IMR-90 (cell line): ENCODE measurements around the gene FNDC5. TPM values are rescaled to one million over a fixed set of nuclear protein-coding genes. Genes with fewer than 3 reads are reported as not detected.

ENCODE experiments used
- ATAC-seq: fragments of 200-7000 bp; cut with Tn5 transposase; 2 replicates; pipeline ENCODE4 v1.9.1; 2020; ENCODE audit warnings: low read depth, mild to moderate bottlenecking, moderate library complexity
- BruUV-seq: library from RNA; stranded (reverse); fragments of 400-500 nt; replicated peaks from 2 replicates; lab custom pipeline; 2021; lab: Mats Ljungman, UMichigan
- CTCF ChIA-PET: fragments of 300-600 bp; formaldehyde crosslinking; extraction: SDS; loops from one replicate; lab custom pipeline; 2021; ENCODE audit warnings: antibody characterized with exemption; lab: Yijun Ruan, JAX
- POLR2A ChIA-PET: fragments of 300-600 bp; sonication (Branson Sonifier 250); formaldehyde crosslinking; loops from one replicate; lab custom pipeline; 2022; ENCODE audit warnings: antibody characterized with exemption; ENCODE audit not compliant: unreplicated experiment; lab: Charles Lee
- DNase-seq: peaks from one replicate; pipeline ENCODE4 v3.0.0; 2013
- H2AFZ ChIP-seq: replicated peaks from 2 replicates; pipeline ENCODE3; 2013; ENCODE audit warnings: low read length, mild to moderate bottlenecking; ENCODE audit not compliant: poor library complexity
- H2AK5ac ChIP-seq: 2 replicates; pipeline ENCODE4 v1.6.1; 2013; ENCODE audit warnings: low read depth, low read length, inconsistent platforms
- H2AK9ac ChIP-seq: replicated peaks from 2 replicates; pipeline ENCODE3; 2013; ENCODE audit warnings: mild to moderate bottlenecking, low read depth, low read length, moderate library complexity; ENCODE audit not compliant: poor library complexity
- H2BK120ac ChIP-seq: 2 replicates; pipeline ENCODE4 v1.6.1; 2013; ENCODE audit warnings: low read depth, low read length, inconsistent platforms
- H2BK15ac ChIP-seq: 3 replicates; pipeline ENCODE4 v1.6.1; 2013; ENCODE audit warnings: low read depth, low read length, inconsistent platforms
- H2BK20ac ChIP-seq: 2 replicates; pipeline ENCODE4 v1.6.1; 2013; ENCODE audit warnings: low read depth, mild to moderate bottlenecking, inconsistent platforms, low read length, moderate library complexity
- H2BK5ac ChIP-seq: 2 replicates; pipeline ENCODE4 v1.6.1; 2013; ENCODE audit warnings: mild to moderate bottlenecking, low read depth, low read length, inconsistent platforms; ENCODE audit not compliant: poor library complexity, severe bottlenecking
- H3K14ac ChIP-seq: replicated peaks from 2 replicates; pipeline ENCODE4 v1.6.1; 2013; ENCODE audit warnings: low read depth, low read length, inconsistent platforms
- H3K18ac ChIP-seq: 2 replicates; pipeline ENCODE4 v1.6.1; 2013; ENCODE audit warnings: low read depth, low read length, control low read depth
- H3K23ac ChIP-seq: 2 replicates; pipeline ENCODE4 v1.6.1; 2013; ENCODE audit warnings: low read depth, low read length, inconsistent platforms
- H3K27ac ChIP-seq: 2 replicates; pipeline ENCODE4 v1.5.1; 2013; ENCODE audit warnings: mild to moderate bottlenecking, control low read depth, low read length; ENCODE audit not compliant: insufficient read depth
- H3K27me3 ChIP-seq: 2 replicates; pipeline ENCODE4 v1.6.1; 2013; ENCODE audit warnings: low read length; ENCODE audit not compliant: control insufficient read depth, insufficient read depth
- H3K36me3 ChIP-seq: 2 replicates; pipeline ENCODE4 v1.6.1; 2013; ENCODE audit warnings: low read length, mixed read lengths; ENCODE audit not compliant: control insufficient read depth, insufficient read depth
- H3K4ac ChIP-seq: 2 replicates; pipeline ENCODE4 v1.6.1; 2013; ENCODE audit warnings: low read depth, low read length, inconsistent platforms
- H3K4me1 ChIP-seq: 2 replicates; pipeline ENCODE4 v1.6.1; 2013; ENCODE audit warnings: low read length, mixed read lengths; ENCODE audit not compliant: control insufficient read depth, insufficient read depth
- H3K4me2 ChIP-seq: 2 replicates; pipeline ENCODE4 v1.6.1; 2013; ENCODE audit warnings: low read depth, mild to moderate bottlenecking, control low read depth, low read length, moderate library complexity
- H3K4me3 ChIP-seq: 2 replicates; pipeline ENCODE4 v1.5.1; 2013; ENCODE audit warnings: low read depth, mild to moderate bottlenecking, control low read depth, low read length, moderate library complexity; ENCODE audit not compliant: insufficient read depth
- H3K56ac ChIP-seq: 2 replicates; pipeline ENCODE4 v1.6.1; 2013; ENCODE audit warnings: low read length, inconsistent platforms; ENCODE audit not compliant: insufficient read depth; ENCODE audit errors: extremely low read depth
- H3K79me1 ChIP-seq, 2 experiments: 2 replicates each; pipeline ENCODE4 v1.6.1; 2013; ENCODE audit warnings: low read length in 2 of 2, inconsistent platforms in 1 of 2, low read depth in 1 of 2
- H3K9ac ChIP-seq: 2 replicates; pipeline ENCODE4 v1.6.1; 2013; ENCODE audit warnings: low read depth, low read length, control low read depth
- H3K9me1 ChIP-seq: 2 replicates; pipeline ENCODE4 v1.6.1; 2013; ENCODE audit warnings: low read length, inconsistent platforms; ENCODE audit not compliant: insufficient read depth
- H3K9me3 ChIP-seq: 2 replicates; pipeline ENCODE4 v1.6.1; 2013; ENCODE audit warnings: low read length; ENCODE audit not compliant: control insufficient read depth, insufficient read depth
- H4K20me1 ChIP-seq: 2 replicates; pipeline ENCODE4 v1.6.1; 2013; ENCODE audit warnings: low read length, inconsistent platforms; ENCODE audit not compliant: insufficient read depth
- H4K5ac ChIP-seq: 2 replicates; pipeline ENCODE4 v1.6.1; 2013; ENCODE audit warnings: mild to moderate bottlenecking, low read depth, low read length, control low read depth
- H4K8ac ChIP-seq, 2 experiments: 2 replicates each; pipeline ENCODE4 v1.6.1; 2013; ENCODE audit warnings: low read depth in 2 of 2, low read length in 2 of 2, control low read depth in 1 of 2, inconsistent platforms in 1 of 2
- H4K91ac ChIP-seq: 2 replicates; pipeline ENCODE4 v1.6.1; 2013; ENCODE audit warnings: low read depth, low read length, inconsistent platforms; ENCODE audit not compliant: insufficient read depth
- BHLHE40 ChIP-seq: fragments of 150-350 bp; IDR thresholded peaks from 2 replicates; pipeline ENCODE4 v1.6.1; 2016; ENCODE audit warnings: mild to moderate bottlenecking, low read depth, low read length
- CEBPB ChIP-seq: IDR thresholded peaks from 2 replicates; pipeline ENCODE4 v1.6.1; 2012; ENCODE audit warnings: low read depth, low read length, improper control_type of control experiment
- CHD1 ChIP-seq: IDR thresholded peaks from 2 replicates; pipeline ENCODE4 v1.6.1; 2012; ENCODE audit warnings: low read depth, low read length, improper control_type of control experiment
- FOS ChIP-seq: fragments of 150-350 bp; IDR thresholded peaks from 2 replicates; pipeline ENCODE4 v1.6.1; 2016; ENCODE audit warnings: low read depth, low read length
- MAFK ChIP-seq: IDR thresholded peaks from 2 replicates; pipeline ENCODE4 v1.6.1; 2012; ENCODE audit warnings: low read depth, low read length, improper control_type of control experiment
- MAZ ChIP-seq: IDR thresholded peaks from 2 replicates; pipeline ENCODE4 v1.6.1; 2012; ENCODE audit warnings: low read depth, mild to moderate bottlenecking, low read length, improper control_type of control experiment, moderate library complexity, borderline replicate concordance
- MXI1 ChIP-seq: IDR thresholded peaks from 2 replicates; pipeline ENCODE4 v1.6.1; 2012; ENCODE audit warnings: low read depth, mild to moderate bottlenecking, low read length, moderate library complexity, borderline replicate concordance
- NFE2L2 ChIP-seq: fragments of 150-350 bp; IDR thresholded peaks from 2 replicates; pipeline ENCODE4 v1.6.1; 2016; ENCODE audit warnings: low read depth, mild to moderate bottlenecking, low read length
- POLR2A ChIP-seq: IDR thresholded peaks from 2 replicates; pipeline ENCODE4 v1.6.1; 2012; ENCODE audit warnings: mild to moderate bottlenecking, low read depth, low read length
- RFX5 ChIP-seq: IDR thresholded peaks from 2 replicates; pipeline ENCODE4 v1.8.0; 2012; ENCODE audit warnings: low read depth, mild to moderate bottlenecking, low read length, moderate library complexity
- SMC3 ChIP-seq: fragments of 150-350 bp; IDR thresholded peaks from 2 replicates; pipeline ENCODE4 v1.6.1; 2016; ENCODE audit warnings: low read depth, mild to moderate bottlenecking, antibody characterized with exemption, low read length, moderate library complexity
- WGBS, 2 experiments: methylation state at CpG; one replicate each; pipeline versions ENCODE4 v1.1.5 to v1.1.7; 2013; ENCODE audit warnings: missing lambda C conversion rate in 2 of 2; ENCODE audit not compliant: insufficient read length in 1 of 2; ENCODE audit errors: extremely low coverage in 2 of 2; 5-methylcytosine and 5-hydroxymethylcytosine counted together
- dilution Hi-C: fragments of 300-500 bp; cut with HindIII; formaldehyde crosslinking; loops from one replicate; pipeline ENCODE4 v1.14.3; 2018; ENCODE audit warnings: low sequenced_read_pairs; ENCODE audit not compliant: unreplicated experiment
- in situ Hi-C: fragments of 300-500 bp; cut with MboI; formaldehyde crosslinking; loops from 3 replicates; pipeline ENCODE4 v1.14.3; 2019; ENCODE audit warnings: low sequenced_read_pairs, inconsistent platforms, mixed read lengths
- intact Hi-C: fragments of 100-400 bp; cut with micrococcal nuclease; formaldehyde crosslinking; loops from 2 replicates; pipeline ENCODE4 v1.10.0; 2022
- polyA plus RNA-seq, 3 experiments: library from polyadenylated mRNA; depleted of rRNA; stranded (reverse); fragments of >200 nt; gene quantifications; 2 replicates each; pipeline ENCODE4 v1.2.3, GENCODE V29; 2012; ENCODE audit warnings: low replicate concordance in 1 of 3
- total RNA-seq: library from RNA; depleted of rRNA; stranded (reverse); fragments of >200 nt; gene quantifications from 2 replicates; pipeline ENCODE4 v1.2.3, GENCODE V29; 2012
- TF ChIP-seq, protein P1 (sequence below): fragments of 150-350 bp; IDR thresholded peaks from 2 replicates; pipeline ENCODE4 v1.6.1; 2017; ENCODE audit warnings: mild to moderate bottlenecking, antibody characterized with exemption, low read length, low read depth
- TF ChIP-seq, protein P2 (sequence below): fragments of 150-350 bp; IDR thresholded peaks from 2 replicates; pipeline ENCODE4 v1.6.1; 2016; ENCODE audit warnings: low read depth, mild to moderate bottlenecking, low read length, moderate library complexity, borderline replicate concordance

FNDC5 gene
- total and polyA plus RNA-seq, 2 of the 4 experiments (the other 2 are of a cell fraction): 1.2 to 1.6 TPM

DNA sequence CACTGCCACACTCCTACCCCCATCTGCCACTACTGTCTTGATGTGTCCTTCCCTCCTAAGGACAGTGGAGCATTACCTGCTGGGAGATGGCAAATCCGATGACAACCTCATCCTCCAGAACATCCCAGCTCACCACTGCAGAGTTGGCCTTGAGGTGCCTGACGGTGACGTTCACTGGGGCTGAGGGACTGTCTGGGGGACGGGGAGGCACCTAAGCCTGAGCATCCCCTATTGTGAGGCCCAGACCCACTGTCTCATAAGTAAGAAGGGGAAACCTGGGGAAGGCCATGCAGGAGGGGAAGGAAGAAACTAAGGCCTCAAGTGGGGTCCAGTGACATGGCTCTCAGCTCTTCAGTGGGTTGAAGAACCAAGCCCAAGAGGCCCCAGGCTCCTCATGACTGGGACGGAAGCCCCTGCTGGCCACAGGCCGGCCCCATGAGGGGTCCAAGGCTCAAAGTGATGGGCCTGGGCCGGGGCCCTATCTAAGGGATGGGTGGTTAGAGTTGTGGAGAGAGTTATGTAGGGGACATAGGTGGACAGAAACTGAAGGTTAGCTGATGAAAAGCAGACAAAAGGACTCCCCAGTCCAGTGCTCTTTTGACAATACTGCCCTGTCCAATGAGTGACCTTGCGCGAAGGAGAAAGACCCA lies 1.8 kb downstream of the FNDC5 start:
- CTCF ChIA-PET: no interaction called here
- intact Hi-C loops (no loop called here), in situ Hi-C loops (no loop called here), dilution Hi-C loops (no loop called here)
- ATAC-seq: no peak
- H4K5ac ChIP-seq: no peak overlapping the region
- no peaks in the 10 kb centered on the region for H3K9me3 ChIP-seq
- no peaks in the 10 kb centered on the region for H3K9me1 ChIP-seq
- H3K27ac ChIP-seq: no peak overlapping the region
- H3K18ac ChIP-seq: no peak overlapping the region
- TF ChIP-seq BHLHE40 (no peak), POLR2A (no peak), CHD1 (no peak), NFE2L2 (no peak), FOS (no peak), MXI1 (no peak), MAZ (no peak), MAFK (no peak), RFX5 (no peak), SMC3 (no peak), CEBPB (no peak)
- TF ChIP-seq, protein P1, sequence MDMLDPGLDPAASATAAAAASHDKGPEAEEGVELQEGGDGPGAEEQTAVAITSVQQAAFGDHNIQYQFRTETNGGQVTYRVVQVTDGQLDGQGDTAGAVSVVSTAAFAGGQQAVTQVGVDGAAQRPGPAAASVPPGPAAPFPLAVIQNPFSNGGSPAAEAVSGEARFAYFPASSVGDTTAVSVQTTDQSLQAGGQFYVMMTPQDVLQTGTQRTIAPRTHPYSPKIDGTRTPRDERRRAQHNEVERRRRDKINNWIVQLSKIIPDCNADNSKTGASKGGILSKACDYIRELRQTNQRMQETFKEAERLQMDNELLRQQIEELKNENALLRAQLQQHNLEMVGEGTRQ: no peak
- TF ChIP-seq, protein P2, sequence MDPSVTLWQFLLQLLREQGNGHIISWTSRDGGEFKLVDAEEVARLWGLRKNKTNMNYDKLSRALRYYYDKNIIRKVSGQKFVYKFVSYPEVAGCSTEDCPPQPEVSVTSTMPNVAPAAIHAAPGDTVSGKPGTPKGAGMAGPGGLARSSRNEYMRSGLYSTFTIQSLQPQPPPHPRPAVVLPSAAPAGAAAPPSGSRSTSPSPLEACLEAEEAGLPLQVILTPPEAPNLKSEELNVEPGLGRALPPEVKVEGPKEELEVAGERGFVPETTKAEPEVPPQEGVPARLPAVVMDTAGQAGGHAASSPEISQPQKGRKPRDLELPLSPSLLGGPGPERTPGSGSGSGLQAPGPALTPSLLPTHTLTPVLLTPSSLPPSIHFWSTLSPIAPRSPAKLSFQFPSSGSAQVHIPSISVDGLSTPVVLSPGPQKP: no peak
- no peak overlapping the region for H4K8ac ChIP-seq
- H3K14ac ChIP-seq: no peak overlapping the region
- no peak overlapping the region for H3K56ac ChIP-seq
- H3K4me1 ChIP-seq: peaks cover 4% of the 10 kb centered on the region; the same call in 1 of the 2 replicates
- H2BK15ac ChIP-seq: no peak overlapping the region
- no peak overlapping the region for H3K4ac ChIP-seq
- no peak overlapping the region for H3K4me3 ChIP-seq
- no peaks in the 10 kb centered on the region for H3K79me1 ChIP-seq
- BruUV-seq: no TSS peak
- no peak for DNase-seq
- H2AK5ac ChIP-seq: no peak overlapping the region
- POLR2A ChIA-PET: no interaction called here
- H2BK20ac ChIP-seq: no peak overlapping the region
- no peak overlapping the region for H3K23ac ChIP-seq
- H3K9ac ChIP-seq: no peak overlapping the region
- H2BK5ac ChIP-seq: no peak overlapping the region
- peaks cover 12% of the 10 kb centered on the region for H4K20me1 ChIP-seq
- no peak overlapping the region for H2AFZ ChIP-seq
- no peak overlapping the region for H3K4me2 ChIP-seq
- H2AK9ac ChIP-seq: no peak overlapping the region
- H4K91ac ChIP-seq: no peak overlapping the region
- peaks cover 15% of the 10 kb centered on the region for H3K27me3 ChIP-seq
- 100% methylated on average over 2 of the region's 9 CpGs; no CpG with 5 or more reads in 1 of the 2 experiments for WGBS, 2 experiments
- peaks cover 4% of the 10 kb centered on the region; the same call in 1 of the 2 replicates for H3K36me3 ChIP-seq
- no peak overlapping the region for H2BK120ac ChIP-seq
